ENCODE measurements around the gene PCDHB7. TPM values are rescaled to one million over a fixed set of nuclear protein-coding genes. Genes with fewer than 3 reads are reported as not detected.
"Not testable (repeated sequence)": the region's sequence is repeated elsewhere in the genome, so short reads cannot be mapped to it uniquely, and the experiment has no call there.

Gene PCDHB7
- total and polyA plus RNA-seq, 2 experiments from 2014 or later = 0.48 to 1.0 TPM

DNA sequence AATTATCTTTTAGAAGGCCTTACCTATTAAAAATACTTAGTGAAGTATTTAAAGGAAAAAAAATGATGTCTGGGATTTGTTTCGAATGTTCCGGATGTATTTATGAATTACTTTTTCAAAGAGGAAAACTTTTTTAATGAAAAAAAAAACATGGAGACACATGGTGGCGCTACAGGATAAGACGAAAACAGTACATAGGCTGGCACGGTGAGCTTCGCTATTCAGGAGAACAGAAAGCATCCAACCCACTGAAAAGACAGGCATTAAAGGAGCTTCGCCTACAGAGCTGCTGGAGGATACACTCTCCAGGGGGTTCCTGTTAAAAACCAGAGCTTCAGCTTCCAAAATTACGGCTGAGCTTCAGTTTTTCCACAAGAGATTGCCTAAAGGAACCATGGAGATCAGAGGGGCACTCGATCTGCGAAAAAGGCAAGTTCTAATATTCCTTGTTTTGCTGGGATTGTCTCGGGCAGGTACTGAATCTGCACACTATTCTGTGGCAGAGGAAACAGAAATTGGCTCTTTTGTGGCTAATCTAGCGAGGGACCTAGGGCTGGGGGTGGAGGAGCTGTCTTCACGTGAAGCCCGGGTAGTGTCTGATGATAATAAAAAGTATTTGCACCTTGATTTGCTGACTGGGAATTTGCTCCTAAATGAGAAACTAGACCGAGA lies 50.8 kb downstream of the PCDHB7 start, which contains the start of gene PCDHB14:
TSS of gene PCDHB14 (plus strand) at position 232 of the 672 bp plus-strand sequence. CDS start at position 395, 163 bp downstream.
- peaks cover 2% of the 10 kb centered on the region for H3K27me3 Mint-ChIP-seq (ENCODE audit: insufficient read depth, low read depth, poor library complexity)

DNA sequence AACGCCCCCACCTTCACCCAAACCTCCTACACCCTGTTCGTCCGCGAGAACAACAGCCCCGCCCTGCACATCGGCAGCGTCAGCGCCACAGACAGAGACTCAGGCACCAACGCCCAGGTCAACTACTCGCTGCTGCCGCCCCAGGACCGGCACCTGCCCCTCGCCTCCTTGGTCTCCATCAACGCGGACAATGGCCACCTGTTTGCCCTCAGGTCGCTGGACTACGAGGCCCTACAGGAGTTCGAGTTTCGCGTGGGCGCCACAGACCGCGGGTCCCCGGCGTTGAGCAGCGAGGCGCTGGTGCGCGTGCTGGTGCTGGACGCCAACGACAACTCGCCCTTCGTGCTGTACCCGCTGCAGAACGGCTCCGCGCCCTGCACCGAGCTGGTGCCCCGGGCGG lies 52.4 kb downstream of the PCDHB7 start:
- not testable (repeated sequence) for H3K4me1 Mint-ChIP-seq, H3K4me3 Mint-ChIP-seq, H3K4me3 ChIP-seq

More for the DNA sequence above, 50.8 kb downstream of the PCDHB7 start, which contains the start of gene PCDHB14:
- Histone ChIP-seq H3F3A (replicated peaks; ENCODE audit: low read depth) (no peaks in the 10 kb centered on the region), H3K79me2 (replicated peaks; ENCODE audit: insufficient read depth) (no peaks in the 10 kb centered on the region), H3K4me2 (peak within 1 kb of the TSS; percentile 50), H2AFZ (peak within 1 kb of the TSS; percentile 14; the same call in 1 of the 2 replicates), H3K36me3 (ENCODE audit: insufficient read depth) (no peaks in the 10 kb centered on the region), H3K27me3 (ENCODE audit: insufficient read depth) (no peaks in the 10 kb centered on the region), H3K4me1 (ENCODE audit: insufficient read depth) (no peaks in the 10 kb centered on the region), H3K4me3 (peak within 1 kb of the TSS; percentile 19), H3K27ac (ENCODE audit: low read depth) (no peak within 1 kb of the TSS), H3K9me2 (ENCODE audit: insufficient read depth) (no peaks in the 10 kb centered on the region), H4K20me1 (replicated peaks; ENCODE audit: insufficient read depth) (no peaks in the 10 kb centered on the region)
- peaks cover 14% of the 10 kb centered on the region for H3K9me3 Mint-ChIP-seq
- DNase-seq (ENCODE audit: low spot score) (peak; percentile 91), ATAC-seq (peak; percentile 100)
- H3K4me3 Mint-ChIP-seq = peak within 1 kb of the TSS; percentile 65
- peaks cover 10% of the 10 kb centered on the region for H3K4me1 Mint-ChIP-seq
- TF ChIP-seq ZNF331 (CRISPR knock-in tag; IDR thresholded peaks at IDR 0.05; ENCODE audit: low read depth) = no peak
- no peak for TF ChIP-seq JUNB (IDR thresholded peaks at IDR 0.05; ENCODE audit: unreplicated experiment)
- no peak for TF ChIP-seq ZNF114 (CRISPR knock-in tag; IDR thresholded peaks at IDR 0.05)
- no peak for TF ChIP-seq EZH2phosphoT487 (IDR thresholded peaks at IDR 0.05; ENCODE audit: unreplicated experiment)
- TF ChIP-seq POLR2AphosphoS5 (IDR thresholded peaks at IDR 0.05; ENCODE audit: low read depth) = no peak
- TF ChIP-seq CTCF (conservative IDR thresholded peaks at IDR 0.05; ENCODE audit: low read depth in 2 of 2) = peak; percentile 75 to 85
- H3K27ac Mint-ChIP-seq = no peak within 1 kb of the TSS
- H3K36me3 Mint-ChIP-seq (ENCODE audit: low read depth) = peaks cover 18% of the 10 kb centered on the region

DNA sequence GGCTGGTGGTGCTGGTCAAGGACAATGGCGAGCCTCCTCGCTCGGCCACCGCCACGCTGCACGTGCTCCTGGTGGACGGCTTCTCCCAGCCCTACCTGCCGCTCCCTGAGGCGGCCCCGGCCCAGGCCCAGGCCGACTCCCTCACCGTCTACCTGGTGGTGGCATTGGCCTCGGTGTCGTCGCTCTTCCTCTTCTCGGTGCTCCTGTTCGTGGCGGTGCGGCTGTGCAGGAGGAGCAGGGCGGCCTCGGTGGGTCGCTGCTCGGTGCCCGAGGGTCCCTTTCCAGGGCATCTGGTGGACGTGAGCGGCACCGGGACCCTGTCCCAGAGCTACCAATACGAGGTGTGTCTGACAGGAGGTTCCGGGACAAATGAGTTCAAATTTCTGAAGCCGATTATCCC lies 53.0 kb downstream of the PCDHB7 start:
- H3K36me3 ChIP-seq (ENCODE audit: insufficient read depth) = not testable (repeated sequence)

More for the DNA sequence above, 52.4 kb downstream of the PCDHB7 start:
- not testable (repeated sequence) for H3K27ac Mint-ChIP-seq; H3K36me3 ChIP-seq (ENCODE audit: insufficient read depth); DNase-seq (ENCODE audit: low spot score); H3K4me2 ChIP-seq; H2AFZ ChIP-seq; ATAC-seq; H3K27ac ChIP-seq (ENCODE audit: low read depth); H4K20me1 ChIP-seq (replicated peaks; ENCODE audit: insufficient read depth); H3K9me2 ChIP-seq (ENCODE audit: insufficient read depth); H3F3A ChIP-seq (replicated peaks; ENCODE audit: low read depth); H3K79me2 ChIP-seq (replicated peaks; ENCODE audit: insufficient read depth); H3K27me3 ChIP-seq (ENCODE audit: insufficient read depth); H3K27me3 Mint-ChIP-seq (ENCODE audit: insufficient read depth, low read depth, poor library complexity); H3K4me1 ChIP-seq (ENCODE audit: insufficient read depth)
- Mint-ChIP-seq H3K9me3 (peaks cover 14% of the 10 kb centered on the region), H3K36me3 (ENCODE audit: low read depth) (peaks cover 18% of the 10 kb centered on the region)

More for the DNA sequence above, 53.0 kb downstream of the PCDHB7 start:
- not testable (repeated sequence) for H3K27me3 Mint-ChIP-seq (ENCODE audit: insufficient read depth, low read depth, poor library complexity); ATAC-seq; H3F3A ChIP-seq (replicated peaks; ENCODE audit: low read depth); H4K20me1 ChIP-seq (replicated peaks; ENCODE audit: insufficient read depth); H3K4me1 Mint-ChIP-seq; H2AFZ ChIP-seq; H3K4me2 ChIP-seq; H3K4me3 Mint-ChIP-seq; H3K79me2 ChIP-seq (replicated peaks; ENCODE audit: insufficient read depth); H3K4me3 ChIP-seq; DNase-seq (ENCODE audit: low spot score); H3K27ac ChIP-seq (ENCODE audit: low read depth); H3K27me3 ChIP-seq (ENCODE audit: insufficient read depth); H3K27ac Mint-ChIP-seq; H3K4me1 ChIP-seq (ENCODE audit: insufficient read depth); H3K9me2 ChIP-seq (ENCODE audit: insufficient read depth)
- H3K9me3 Mint-ChIP-seq = peaks cover 17% of the 10 kb centered on the region
- H3K36me3 Mint-ChIP-seq (ENCODE audit: low read depth) = peaks cover 18% of the 10 kb centered on the region

Other genes starting within 250 kb of the PCDHB7 start
Only the 30 nearest of the 37 such genes appear.
- gene PCDHAC2, start 206.2 kb upstream of the PCDHB7 start, total RNA-seq (2014; rRNA removed; shearing (Covaris generic)) = 11.8 and 13.1 TPM in 2 replicates
- gene PCDHAC2, start 206.2 kb upstream of the PCDHB7 start, polyA plus RNA-seq (2016; fragmentation: Nextera tagmentation; extraction: Ambion mirVana) = 0.54 and 1.8 TPM in 2 replicates
- gene PCDHB1, start 121.3 kb upstream of the PCDHB7 start, total RNA-seq (2014; rRNA removed; shearing (Covaris generic)) = 0.03 and 0.08 TPM in 2 replicates
- gene PCDHB1, start 121.3 kb upstream of the PCDHB7 start, polyA plus RNA-seq (2016; fragmentation: Nextera tagmentation; extraction: Ambion mirVana) = 0.05 and 0.09 TPM in 2 replicates
- gene PCDHB2, start 78.0 kb upstream of the PCDHB7 start, total RNA-seq (2014; rRNA removed; shearing (Covaris generic)) = 28.6 and 34.2 TPM in 2 replicates
- gene PCDHB2, start 78.0 kb upstream of the PCDHB7 start, polyA plus RNA-seq (2016; fragmentation: Nextera tagmentation; extraction: Ambion mirVana) = 7.1 and 9.3 TPM in 2 replicates
- 15.3 and 19.4 TPM in 2 replicates for gene PCDHB3, start 72.2 kb upstream of the PCDHB7 start, total RNA-seq (2014; rRNA removed; shearing (Covaris generic))
- gene PCDHB3, start 72.2 kb upstream of the PCDHB7 start, polyA plus RNA-seq (2016; fragmentation: Nextera tagmentation; extraction: Ambion mirVana) = 4.7 and 5.2 TPM in 2 replicates
- gene PCDHB4, start 50.8 kb upstream of the PCDHB7 start, total RNA-seq (2014; rRNA removed; shearing (Covaris generic)) = 1.7 and 2.7 TPM in 2 replicates
- gene PCDHB4, start 50.8 kb upstream of the PCDHB7 start, polyA plus RNA-seq (2016; fragmentation: Nextera tagmentation; extraction: Ambion mirVana) = 0.87 and 1.3 TPM in 2 replicates
- 37.7 and 49.7 TPM in 2 replicates for gene PCDHB5, start 37.4 kb upstream of the PCDHB7 start, total RNA-seq (2014; rRNA removed; shearing (Covaris generic))
- gene PCDHB5, start 37.4 kb upstream of the PCDHB7 start, polyA plus RNA-seq (2016; fragmentation: Nextera tagmentation; extraction: Ambion mirVana) = 18.7 and 20.0 TPM in 2 replicates
- 0.23 and 0.52 TPM in 2 replicates for gene PCDHB6, start 22.6 kb upstream of the PCDHB7 start, total RNA-seq (2014; rRNA removed; shearing (Covaris generic))
- 0.11 and 0.17 TPM in 2 replicates for gene PCDHB6, start 22.6 kb upstream of the PCDHB7 start, polyA plus RNA-seq (2016; fragmentation: Nextera tagmentation; extraction: Ambion mirVana)
- 2.6 and 2.7 TPM in 2 replicates for gene PCDHB8, start 5.1 kb downstream of the PCDHB7 start, total RNA-seq (2014; rRNA removed; shearing (Covaris generic))
- gene PCDHB8, start 5.1 kb downstream of the PCDHB7 start, polyA plus RNA-seq (2016; fragmentation: Nextera tagmentation; extraction: Ambion mirVana) = 0.45 and 0.84 TPM in 2 replicates
- 2.2 and 2.4 TPM in 2 replicates for gene PCDHB16, start 9.7 kb downstream of the PCDHB7 start, total RNA-seq (2014; rRNA removed; shearing (Covaris generic))
- 0.73 and 0.92 TPM in 2 replicates for gene PCDHB16, start 9.7 kb downstream of the PCDHB7 start, polyA plus RNA-seq (2016; fragmentation: Nextera tagmentation; extraction: Ambion mirVana)
- 0.63 and 0.78 TPM in 2 replicates for gene PCDHB9, start 14.5 kb downstream of the PCDHB7 start, total RNA-seq (2014; rRNA removed; shearing (Covaris generic))
- gene PCDHB9, start 14.5 kb downstream of the PCDHB7 start, polyA plus RNA-seq (2016; fragmentation: Nextera tagmentation; extraction: Ambion mirVana) = 0.27 and 0.45 TPM in 2 replicates
- 0.89 and 2.7 TPM in 2 replicates for gene PCDHB10, start 19.7 kb downstream of the PCDHB7 start, total RNA-seq (2014; rRNA removed; shearing (Covaris generic))
- gene PCDHB10, start 19.7 kb downstream of the PCDHB7 start, polyA plus RNA-seq (2016; fragmentation: Nextera tagmentation; extraction: Ambion mirVana) = 1.6 and 1.7 TPM in 2 replicates
- gene PCDHB11, start 27.0 kb downstream of the PCDHB7 start, total RNA-seq (2014; rRNA removed; shearing (Covaris generic)) = 0.47 and 1.3 TPM in 2 replicates
- 0.19 and 0.33 TPM in 2 replicates for gene PCDHB11, start 27.0 kb downstream of the PCDHB7 start, polyA plus RNA-seq (2016; fragmentation: Nextera tagmentation; extraction: Ambion mirVana)
- gene PCDHB12, start 36.1 kb downstream of the PCDHB7 start, total RNA-seq (2014; rRNA removed; shearing (Covaris generic)) = 3.7 and 4.3 TPM in 2 replicates
- gene PCDHB12, start 36.1 kb downstream of the PCDHB7 start, polyA plus RNA-seq (2016; fragmentation: Nextera tagmentation; extraction: Ambion mirVana) = 0.80 and 1.3 TPM in 2 replicates
- gene PCDHB13, start 41.3 kb downstream of the PCDHB7 start, total RNA-seq (2014; rRNA removed; shearing (Covaris generic)) = 2.4 and 3.5 TPM in 2 replicates
- 0.87 and 1.1 TPM in 2 replicates for gene PCDHB13, start 41.3 kb downstream of the PCDHB7 start, polyA plus RNA-seq (2016; fragmentation: Nextera tagmentation; extraction: Ambion mirVana)
- 3.2 and 4.1 TPM in 2 replicates for gene PCDHB14, start 50.7 kb downstream of the PCDHB7 start, total RNA-seq (2014; rRNA removed; shearing (Covaris generic))
- gene PCDHB14, start 50.7 kb downstream of the PCDHB7 start, polyA plus RNA-seq (2016; fragmentation: Nextera tagmentation; extraction: Ambion mirVana) = 0.71 and 0.83 TPM in 2 replicates
- gene PCDHB15, start 72.8 kb downstream of the PCDHB7 start, total RNA-seq (2014; rRNA removed; shearing (Covaris generic)) = 8.0 and 12.1 TPM in 2 replicates
- gene PCDHB15, start 72.8 kb downstream of the PCDHB7 start, polyA plus RNA-seq (2016; fragmentation: Nextera tagmentation; extraction: Ambion mirVana) = 4.9 and 6.1 TPM in 2 replicates
- gene SLC25A2, start 131.4 kb downstream of the PCDHB7 start, total RNA-seq (2014; rRNA removed; shearing (Covaris generic)) = not detected in 2 replicates
- gene SLC25A2, start 131.4 kb downstream of the PCDHB7 start, polyA plus RNA-seq (2016; fragmentation: Nextera tagmentation; extraction: Ambion mirVana) = not detected in 2 replicates
- gene TAF7, start 148.1 kb downstream of the PCDHB7 start, total RNA-seq (2014; rRNA removed; shearing (Covaris generic)) = 92.0 and 107 TPM in 2 replicates
- 187 and 217 TPM in 2 replicates for gene TAF7, start 148.1 kb downstream of the PCDHB7 start, polyA plus RNA-seq (2016; fragmentation: Nextera tagmentation; extraction: Ambion mirVana)
- 1.7 and 2.2 TPM in 2 replicates for gene PCDHGA1, start 157.9 kb downstream of the PCDHB7 start, total RNA-seq (2014; rRNA removed; shearing (Covaris generic))
- 0.07 and 0.39 TPM in 2 replicates for gene PCDHGA1, start 157.9 kb downstream of the PCDHB7 start, polyA plus RNA-seq (2016; fragmentation: Nextera tagmentation; extraction: Ambion mirVana)
- gene PCDHGA2, start 166.1 kb downstream of the PCDHB7 start, total RNA-seq (2014; rRNA removed; shearing (Covaris generic)) = 0.82 and 1.0 TPM in 2 replicates
- gene PCDHGA2, start 166.1 kb downstream of the PCDHB7 start, polyA plus RNA-seq (2016; fragmentation: Nextera tagmentation; extraction: Ambion mirVana) = 0.17 and 0.45 TPM in 2 replicates
- gene PCDHGA3, start 171.2 kb downstream of the PCDHB7 start, total RNA-seq (2014; rRNA removed; shearing (Covaris generic)) = 0.90 and 1.2 TPM in 2 replicates
- gene PCDHGA3, start 171.2 kb downstream of the PCDHB7 start, polyA plus RNA-seq (2016; fragmentation: Nextera tagmentation; extraction: Ambion mirVana) = 0.28 and 0.63 TPM in 2 replicates
- gene PCDHGB1, start 177.5 kb downstream of the PCDHB7 start, total RNA-seq (2014; rRNA removed; shearing (Covaris generic)) = 8.9 and 9.1 TPM in 2 replicates
- gene PCDHGB1, start 177.5 kb downstream of the PCDHB7 start, polyA plus RNA-seq (2016; fragmentation: Nextera tagmentation; extraction: Ambion mirVana) = 0.52 and 0.74 TPM in 2 replicates
- 4.2 and 7.2 TPM in 2 replicates for gene PCDHGA4, start 182.4 kb downstream of the PCDHB7 start, total RNA-seq (2014; rRNA removed; shearing (Covaris generic))
- 0.33 and 0.99 TPM in 2 replicates for gene PCDHGA4, start 182.4 kb downstream of the PCDHB7 start, polyA plus RNA-seq (2016; fragmentation: Nextera tagmentation; extraction: Ambion mirVana)
- 5.0 and 5.8 TPM in 2 replicates for gene PCDHGB2, start 187.3 kb downstream of the PCDHB7 start, total RNA-seq (2014; rRNA removed; shearing (Covaris generic))
- gene PCDHGB2, start 187.3 kb downstream of the PCDHB7 start, polyA plus RNA-seq (2016; fragmentation: Nextera tagmentation; extraction: Ambion mirVana) = 0.87 and 1.2 TPM in 2 replicates
- 2.9 and 3.1 TPM in 2 replicates for gene PCDHGA5, start 191.5 kb downstream of the PCDHB7 start, total RNA-seq (2014; rRNA removed; shearing (Covaris generic))
- gene PCDHGA5, start 191.5 kb downstream of the PCDHB7 start, polyA plus RNA-seq (2016; fragmentation: Nextera tagmentation; extraction: Ambion mirVana) = 0.49 and 0.55 TPM in 2 replicates
- gene PCDHGB3, start 197.6 kb downstream of the PCDHB7 start, total RNA-seq (2014; rRNA removed; shearing (Covaris generic)) = 4.8 and 5.8 TPM in 2 replicates
- gene PCDHGB3, start 197.6 kb downstream of the PCDHB7 start, polyA plus RNA-seq (2016; fragmentation: Nextera tagmentation; extraction: Ambion mirVana) = 0.24 and 0.26 TPM in 2 replicates
- gene PCDHGA6, start 201.2 kb downstream of the PCDHB7 start, total RNA-seq (2014; rRNA removed; shearing (Covaris generic)) = 4.5 and 4.8 TPM in 2 replicates
- gene PCDHGA6, start 201.2 kb downstream of the PCDHB7 start, polyA plus RNA-seq (2016; fragmentation: Nextera tagmentation; extraction: Ambion mirVana) = 0.99 and 1.2 TPM in 2 replicates
- 2.9 and 4.4 TPM in 2 replicates for gene PCDHGA7, start 210.1 kb downstream of the PCDHB7 start, total RNA-seq (2014; rRNA removed; shearing (Covaris generic))
- 0.44 and 0.50 TPM in 2 replicates for gene PCDHGA7, start 210.1 kb downstream of the PCDHB7 start, polyA plus RNA-seq (2016; fragmentation: Nextera tagmentation; extraction: Ambion mirVana)
- gene PCDHGB4, start 215.1 kb downstream of the PCDHB7 start, total RNA-seq (2014; rRNA removed; shearing (Covaris generic)) = 13.0 and 16.6 TPM in 2 replicates
- gene PCDHGB4, start 215.1 kb downstream of the PCDHB7 start, polyA plus RNA-seq (2016; fragmentation: Nextera tagmentation; extraction: Ambion mirVana) = 3.0 and 3.5 TPM in 2 replicates
- gene PCDHGA8, start 220.0 kb downstream of the PCDHB7 start, total RNA-seq (2014; rRNA removed; shearing (Covaris generic)) = 4.6 and 5.3 TPM in 2 replicates
- gene PCDHGA8, start 220.0 kb downstream of the PCDHB7 start, polyA plus RNA-seq (2016; fragmentation: Nextera tagmentation; extraction: Ambion mirVana) = 0.70 and 1.1 TPM in 2 replicates